Measurements from ENCODE around the gene IL20RA.
"Not testable (repeated sequence)": the region's sequence is repeated elsewhere in the genome, so short reads cannot be mapped to it uniquely, and the experiment has no call there.

IL20RA gene

GRCh38 chr6:137080711-137081110, 35.9 kb upstream of the IL20RA start:
- Histone ChIP-seq H3K36me3 (ENCODE audit: control insufficient read depth in 5 of 5, insufficient read depth in 5 of 5, low read length in 5 of 5) (no peaks in the 10 kb centered on the region), H3K4me1 (ENCODE audit: control insufficient read depth in 5 of 5, insufficient read depth in 5 of 5, low read length in 5 of 5) (no peaks in the 10 kb centered on the region)

DNA sequence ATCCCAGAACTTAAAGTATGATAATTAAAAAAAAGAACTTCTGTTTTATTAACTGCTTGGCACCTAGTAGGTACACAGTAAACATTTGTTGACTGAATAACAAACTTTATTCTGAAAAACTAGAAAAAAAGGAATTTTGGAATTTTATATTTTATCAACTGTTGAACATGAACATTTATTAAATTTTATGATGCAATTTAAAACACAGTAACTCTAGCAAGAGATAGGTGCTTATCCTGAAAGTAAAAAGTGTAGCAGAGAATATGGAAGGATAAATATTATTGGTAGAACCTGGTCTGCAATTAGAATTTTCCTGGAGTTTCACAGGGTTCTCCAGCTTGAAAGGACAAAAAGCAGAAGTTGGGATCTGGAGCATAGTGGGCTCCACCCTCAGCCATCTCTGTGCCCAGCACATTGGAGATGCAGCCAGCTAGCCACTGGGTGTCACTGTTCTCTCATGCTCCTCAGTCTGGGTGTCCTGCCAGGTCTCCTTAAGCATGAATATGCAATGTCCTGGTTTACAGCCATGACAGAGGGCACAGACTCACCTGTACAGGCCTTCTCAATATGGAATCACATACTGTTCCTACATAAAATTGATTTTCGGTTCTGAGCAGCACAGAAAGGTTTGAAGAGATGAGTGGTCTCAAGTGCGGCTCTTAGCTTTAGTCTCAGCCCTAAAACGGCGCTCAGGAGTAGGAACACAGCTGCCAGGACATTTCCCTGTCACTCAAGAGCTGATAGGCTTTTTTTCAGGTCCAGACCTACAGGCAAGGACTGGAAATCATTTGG, 31.7 kb upstream of the IL20RA start:
- no peak overlapping the region for H3K9ac ChIP-seq (ENCODE audit: low read length in 5 of 5)
- H3K4me1 ChIP-seq (ENCODE audit: control insufficient read depth in 5 of 5, insufficient read depth in 5 of 5, low read length in 5 of 5), result no peaks in the 10 kb centered on the region
- H3K36me3 ChIP-seq (ENCODE audit: control insufficient read depth in 5 of 5, insufficient read depth in 5 of 5, low read length in 5 of 5), result no peaks in the 10 kb centered on the region
- H3K9me3 ChIP-seq (ENCODE audit: control insufficient read depth in 5 of 5, low read length in 5 of 5), result no peaks in the 10 kb centered on the region
- H3K27ac ChIP-seq (ENCODE audit: low read depth, low read length), result no peak overlapping the region
- H3K27me3 ChIP-seq (ENCODE audit: control insufficient read depth in 5 of 5, insufficient read depth in 4 of 5, low read length in 5 of 5), result no peaks in the 10 kb centered on the region
- H3K4me3 ChIP-seq (ENCODE audit: low read depth in 1 of 5, low read length in 5 of 5), result no peak overlapping the region

More at GRCh38 chr6:137080711-137081110, 35.9 kb upstream of the IL20RA start:
- H3K4me3 ChIP-seq (ENCODE audit: low read depth in 1 of 5, low read length in 5 of 5), result no peak overlapping the region
- no peak overlapping the region for H3K27ac ChIP-seq (ENCODE audit: low read depth, low read length)
- H3K27me3 ChIP-seq (ENCODE audit: control insufficient read depth in 5 of 5, insufficient read depth in 4 of 5, low read length in 5 of 5), result no peaks in the 10 kb centered on the region
- no peak overlapping the region for H3K9ac ChIP-seq (ENCODE audit: low read length in 5 of 5)
- H3K9me3 ChIP-seq (ENCODE audit: control insufficient read depth in 5 of 5, low read length in 5 of 5), result no peaks in the 10 kb centered on the region

GRCh38 chr6:137075790-137076189, 31.0 kb upstream of the IL20RA start:
- not testable (repeated sequence) for H3K4me1 ChIP-seq (ENCODE audit: control insufficient read depth in 5 of 5, insufficient read depth in 5 of 5, low read length in 5 of 5); H3K9me3 ChIP-seq (ENCODE audit: control insufficient read depth in 5 of 5, low read length in 5 of 5); H3K4me3 ChIP-seq (ENCODE audit: low read depth in 1 of 5, low read length in 5 of 5); H3K9ac ChIP-seq (ENCODE audit: low read length in 5 of 5); H3K36me3 ChIP-seq (ENCODE audit: control insufficient read depth in 5 of 5, insufficient read depth in 5 of 5, low read length in 5 of 5); H3K27me3 ChIP-seq (ENCODE audit: control insufficient read depth in 5 of 5, insufficient read depth in 4 of 5, low read length in 5 of 5); H3K27ac ChIP-seq (ENCODE audit: low read depth, low read length)

DNA sequence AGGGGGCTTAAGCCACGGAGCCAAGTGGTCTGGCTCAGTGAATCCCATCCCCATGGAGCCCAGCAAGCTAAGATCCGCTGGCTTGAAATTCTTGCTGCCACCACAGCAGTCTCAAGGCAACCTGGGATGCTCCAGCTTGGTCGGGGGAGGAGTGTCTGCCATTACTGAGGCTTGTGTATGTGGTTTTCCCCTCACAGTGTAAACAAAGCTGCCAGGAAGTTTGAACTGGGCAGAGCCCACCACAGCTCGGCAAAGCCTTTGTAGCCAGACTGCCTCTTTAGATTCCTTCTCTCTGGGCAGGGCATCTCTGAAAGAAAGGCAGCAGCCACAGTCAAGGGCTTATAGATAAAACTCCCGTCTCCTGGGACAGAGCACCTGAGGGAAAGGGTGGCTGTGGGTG, 25.5 kb upstream of the IL20RA start:
- Histone ChIP-seq H3K27me3 (ENCODE audit: control insufficient read depth in 5 of 5, insufficient read depth in 4 of 5, low read length in 5 of 5) (peaks cover 0 to 7% (median 0%) of the 10 kb centered on the region in 5 donors), H3K27ac (ENCODE audit: low read depth, low read length) (no peak overlapping the region), H3K4me1 (ENCODE audit: control insufficient read depth in 5 of 5, insufficient read depth in 5 of 5, low read length in 5 of 5) (no peaks in the 10 kb centered on the region), H3K36me3 (ENCODE audit: control insufficient read depth in 5 of 5, insufficient read depth in 5 of 5, low read length in 5 of 5) (no peaks in the 10 kb centered on the region), H3K9ac (ENCODE audit: low read length in 5 of 5) (no peak overlapping the region), H3K9me3 (ENCODE audit: control insufficient read depth in 5 of 5, low read length in 5 of 5) (no peaks in the 10 kb centered on the region), H3K4me3 (ENCODE audit: low read depth in 1 of 5, low read length in 5 of 5) (no peak overlapping the region)

DNA sequence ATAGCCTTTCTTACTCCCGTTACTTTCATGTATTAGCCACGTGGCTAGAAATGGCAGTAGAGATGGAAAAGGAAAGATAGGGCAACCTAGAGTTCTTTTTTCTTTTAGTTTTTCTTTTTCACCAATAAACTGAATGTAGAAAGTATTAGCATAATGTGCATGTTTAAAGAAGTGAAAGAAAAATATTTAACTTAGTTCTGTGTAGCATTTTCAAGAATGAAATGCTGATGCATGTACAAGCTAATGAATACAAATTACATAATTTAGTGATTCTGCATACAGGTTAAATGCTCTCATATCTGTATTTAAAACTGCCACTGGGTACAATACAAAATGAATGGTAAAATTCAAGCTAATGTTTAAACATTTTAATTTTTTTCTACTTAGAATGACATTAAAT, 22.6 kb upstream of the IL20RA start:
- Histone ChIP-seq H3K4me1 (ENCODE audit: control insufficient read depth in 5 of 5, insufficient read depth in 5 of 5, low read length in 5 of 5) (no peaks in the 10 kb centered on the region), H3K9ac (ENCODE audit: low read length in 5 of 5) (no peak overlapping the region), H3K36me3 (ENCODE audit: control insufficient read depth in 5 of 5, insufficient read depth in 5 of 5, low read length in 5 of 5) (no peaks in the 10 kb centered on the region), H3K27me3 (ENCODE audit: control insufficient read depth in 5 of 5, insufficient read depth in 4 of 5, low read length in 5 of 5) (peaks cover 0 to 7% (median 0%) of the 10 kb centered on the region in 5 donors), H3K27ac (ENCODE audit: low read depth, low read length) (no peak overlapping the region), H3K9me3 (ENCODE audit: control insufficient read depth in 5 of 5, low read length in 5 of 5) (no peaks in the 10 kb centered on the region), H3K4me3 (ENCODE audit: low read depth in 1 of 5, low read length in 5 of 5) (no peak overlapping the region)

- no peak overlapping the region for H3K9ac ChIP-seq (ENCODE audit: low read length in 5 of 5)
- H3K4me3 ChIP-seq (ENCODE audit: low read depth in 1 of 5, low read length in 5 of 5), result no peak overlapping the region
- H3K4me1 ChIP-seq (ENCODE audit: control insufficient read depth in 5 of 5, insufficient read depth in 5 of 5, low read length in 5 of 5), result no peaks in the 10 kb centered on the region
- H3K36me3 ChIP-seq (ENCODE audit: control insufficient read depth in 5 of 5, insufficient read depth in 5 of 5, low read length in 5 of 5), result no peaks in the 10 kb centered on the region
- H3K9me3 ChIP-seq (ENCODE audit: control insufficient read depth in 5 of 5, low read length in 5 of 5), result no peaks in the 10 kb centered on the region
- no peak overlapping the region for H3K27ac ChIP-seq (ENCODE audit: low read depth, low read length)
- no peaks in the 10 kb centered on the region for H3K27me3 ChIP-seq (ENCODE audit: control insufficient read depth in 5 of 5, insufficient read depth in 4 of 5, low read length in 5 of 5)
These were observed 13.3 kb upstream of the IL20RA start for GRCh38 chr6:137058037-137058436.

GRCh38 chr6:137056121-137056880, 11.5 kb upstream of the IL20RA start:
- no peaks in the 10 kb centered on the region for H3K36me3 ChIP-seq (ENCODE audit: control insufficient read depth in 5 of 5, insufficient read depth in 5 of 5, low read length in 5 of 5)
- no peak overlapping the region for H3K4me3 ChIP-seq (ENCODE audit: low read depth in 1 of 5, low read length in 5 of 5)
- H3K9me3 ChIP-seq (ENCODE audit: control insufficient read depth in 5 of 5, low read length in 5 of 5), result no peaks in the 10 kb centered on the region
- H3K9ac ChIP-seq (ENCODE audit: low read length in 5 of 5), result no peak overlapping the region
- peaks cover 0 to 4% (median 0%) of the 10 kb centered on the region in 5 donors for H3K27me3 ChIP-seq (ENCODE audit: control insufficient read depth in 5 of 5, insufficient read depth in 4 of 5, low read length in 5 of 5)
- no peak overlapping the region for H3K27ac ChIP-seq (ENCODE audit: low read depth, low read length)
- H3K4me1 ChIP-seq (ENCODE audit: control insufficient read depth in 5 of 5, insufficient read depth in 5 of 5, low read length in 5 of 5), result no peaks in the 10 kb centered on the region

GRCh38 chr6:137051790-137052472, 7.2 kb upstream of the IL20RA start:
- no peaks in the 10 kb centered on the region for H3K36me3 ChIP-seq (ENCODE audit: control insufficient read depth in 5 of 5, insufficient read depth in 5 of 5, low read length in 5 of 5)
- peaks cover 0 to 4% (median 0%) of the 10 kb centered on the region in 5 donors for H3K27me3 ChIP-seq (ENCODE audit: control insufficient read depth in 5 of 5, insufficient read depth in 4 of 5, low read length in 5 of 5)
- H3K4me3 ChIP-seq (ENCODE audit: low read depth in 1 of 5, low read length in 5 of 5), result no peak overlapping the region
- H3K27ac ChIP-seq (ENCODE audit: low read depth, low read length), result no peak overlapping the region
- no peak overlapping the region for H3K9ac ChIP-seq (ENCODE audit: low read length in 5 of 5)
- H3K9me3 ChIP-seq (ENCODE audit: control insufficient read depth in 5 of 5, low read length in 5 of 5), result no peaks in the 10 kb centered on the region
- peaks cover 0 to 3% (median 0%) of the 10 kb centered on the region in 5 donors for H3K4me1 ChIP-seq (ENCODE audit: control insufficient read depth in 5 of 5, insufficient read depth in 5 of 5, low read length in 5 of 5)

DNA sequence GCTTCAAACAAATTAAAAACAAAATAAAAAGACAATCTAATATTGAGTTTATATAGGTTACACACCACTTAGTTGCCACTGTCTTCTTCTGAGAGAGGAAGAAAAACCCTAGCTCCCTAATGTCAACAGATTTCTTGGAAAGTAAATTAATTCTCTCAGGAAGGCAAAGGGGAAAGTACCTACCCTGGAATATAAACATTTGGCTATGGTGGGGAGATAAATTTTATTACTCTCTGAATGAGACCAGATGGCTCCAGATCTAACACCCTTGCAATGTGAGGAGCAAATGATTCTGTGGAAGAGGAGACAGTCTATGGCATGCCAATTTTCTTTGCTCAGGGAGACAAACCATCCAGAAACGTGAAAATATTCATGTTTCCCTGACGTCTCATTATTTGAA, 4.3 kb upstream of the IL20RA start:
- no peaks in the 10 kb centered on the region for H3K36me3 ChIP-seq (ENCODE audit: control insufficient read depth in 5 of 5, insufficient read depth in 5 of 5, low read length in 5 of 5)
- H3K4me3 ChIP-seq (ENCODE audit: low read depth in 1 of 5, low read length in 5 of 5), result no peak overlapping the region
- peaks cover 0 to 4% (median 2%) of the 10 kb centered on the region in 5 donors for H3K27me3 ChIP-seq (ENCODE audit: control insufficient read depth in 5 of 5, insufficient read depth in 4 of 5, low read length in 5 of 5)
- no peak overlapping the region for H3K27ac ChIP-seq (ENCODE audit: low read depth, low read length)
- no peaks in the 10 kb centered on the region for H3K9me3 ChIP-seq (ENCODE audit: control insufficient read depth in 5 of 5, low read length in 5 of 5)
- H3K9ac ChIP-seq (ENCODE audit: low read length in 5 of 5), result no peak overlapping the region
- peaks cover 0 to 12% (median 5%) of the 10 kb centered on the region in 5 donors for H3K4me1 ChIP-seq (ENCODE audit: control insufficient read depth in 5 of 5, insufficient read depth in 5 of 5, low read length in 5 of 5)
